Suprapubic skin (tissue), 4 donors: ENCODE data around the gene LMOD1. TPM values are rescaled to one million over a fixed set of nuclear protein-coding genes. Genes with fewer than 3 reads are reported as not detected.

Experiments
- DNase-seq, 2 donors: peaks; one replicate each; pipeline ENCODE4 v3.0.0-alpha.2; 2019; ENCODE audit warnings: low spot score in 2 of 2
- H3K27ac ChIP-seq: fragments of 200-600 bp; sonication (generic); one replicate; pipeline ENCODE4 v1.5.1; 2019
- H3K27me3 ChIP-seq: fragments of 200-600 bp; sonication (generic); one replicate; pipeline ENCODE4 v1.5.1; 2019
- H3K36me3 ChIP-seq: fragments of 200-600 bp; sonication (generic); one replicate; pipeline ENCODE4 v1.5.1; 2019
- H3K4me1 ChIP-seq: fragments of 200-600 bp; sonication (generic); one replicate; pipeline ENCODE4 v1.5.1; 2019
- H3K4me3 ChIP-seq: fragments of 200-600 bp; sonication (generic); one replicate; pipeline ENCODE4 v1.5.1; 2019; ENCODE audit warnings: mild to moderate bottlenecking
- H3K9me3 ChIP-seq: fragments of 200-600 bp; sonication (generic); one replicate; pipeline ENCODE4 v1.5.1; 2019
- EP300 ChIP-seq: sonication (generic); formaldehyde crosslinking; IDR thresholded peaks from one replicate; pipeline ENCODE4 v1.6.1; 2017; ENCODE audit warnings: antibody characterized with exemption
- POLR2A ChIP-seq, 2 donors: fragments of 450-650 bp; IDR thresholded peaks; one replicate each; pipeline ENCODE4 v1.6.1; 2017; ENCODE audit warnings: antibody characterized with exemption in 2 of 2, mild to moderate bottlenecking in 2 of 2, moderate library complexity in 2 of 2
- POLR2AphosphoS5 ChIP-seq, 3 donors: sonication (generic); formaldehyde crosslinking; IDR thresholded peaks; one replicate each; pipeline ENCODE4 v1.6.1; 2017; ENCODE audit warnings: antibody characterized with exemption in 3 of 3
- WGBS: methylation state at CpG from one replicate; pipeline ENCODE4 v1.1.5; 2018; 5-methylcytosine and 5-hydroxymethylcytosine counted together
- total RNA-seq, 4 donors: library from RNA; depleted of rRNA; stranded (reverse); fragments of >200 nt; gene quantifications; one replicate each; pipeline ENCODE4 v1.1.0, GENCODE V29; 2016
- TF ChIP-seq, protein P1 (sequence below), 2 donors: fragments of 200-600 bp in 1 of 2; fragments of 450-650 bp in 1 of 2; sonication (generic) in 1 of 2; IDR thresholded peaks; one replicate each; pipeline ENCODE4 v1.5.1; 2016 to 2019; ENCODE audit warnings: antibody characterized with exemption in 2 of 2, mild to moderate bottlenecking in 1 of 2, moderate library complexity in 1 of 2

Gene LMOD1
- total RNA-seq, 4 donors from 2014 or later = 13.0 to 29.9 (median 18.1) TPM

DNA sequence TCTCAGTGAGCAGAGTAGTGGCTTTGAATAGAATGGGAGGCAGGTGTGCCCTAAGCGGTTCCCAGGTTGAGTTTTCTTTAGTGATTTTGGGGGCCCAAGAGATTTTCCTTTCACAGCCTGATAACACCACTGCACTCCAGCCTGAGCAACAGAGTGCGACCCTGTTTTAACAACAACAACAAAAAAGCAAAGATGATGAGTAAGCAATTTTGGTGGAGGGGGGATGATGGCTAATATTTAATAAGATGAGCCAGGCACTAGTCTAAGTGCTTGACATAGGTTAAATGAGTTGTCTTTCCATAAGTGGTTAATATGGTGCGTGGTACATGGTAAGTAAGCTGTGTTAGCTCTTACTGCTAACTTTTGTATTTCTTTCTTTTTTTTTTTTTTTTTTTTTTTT lies 38.1 kb upstream of the LMOD1 start:
- H3K27me3 ChIP-seq = no peaks in the 10 kb centered on the region
- H3K36me3 ChIP-seq = peaks cover 7% of the 10 kb centered on the region
- no peak overlapping the region for H3K4me3 ChIP-seq
- H3K27ac ChIP-seq = no peak overlapping the region
- DNase-seq = no peak
- H3K9me3 ChIP-seq = no peaks in the 10 kb centered on the region
- TF ChIP-seq, protein P1, sequence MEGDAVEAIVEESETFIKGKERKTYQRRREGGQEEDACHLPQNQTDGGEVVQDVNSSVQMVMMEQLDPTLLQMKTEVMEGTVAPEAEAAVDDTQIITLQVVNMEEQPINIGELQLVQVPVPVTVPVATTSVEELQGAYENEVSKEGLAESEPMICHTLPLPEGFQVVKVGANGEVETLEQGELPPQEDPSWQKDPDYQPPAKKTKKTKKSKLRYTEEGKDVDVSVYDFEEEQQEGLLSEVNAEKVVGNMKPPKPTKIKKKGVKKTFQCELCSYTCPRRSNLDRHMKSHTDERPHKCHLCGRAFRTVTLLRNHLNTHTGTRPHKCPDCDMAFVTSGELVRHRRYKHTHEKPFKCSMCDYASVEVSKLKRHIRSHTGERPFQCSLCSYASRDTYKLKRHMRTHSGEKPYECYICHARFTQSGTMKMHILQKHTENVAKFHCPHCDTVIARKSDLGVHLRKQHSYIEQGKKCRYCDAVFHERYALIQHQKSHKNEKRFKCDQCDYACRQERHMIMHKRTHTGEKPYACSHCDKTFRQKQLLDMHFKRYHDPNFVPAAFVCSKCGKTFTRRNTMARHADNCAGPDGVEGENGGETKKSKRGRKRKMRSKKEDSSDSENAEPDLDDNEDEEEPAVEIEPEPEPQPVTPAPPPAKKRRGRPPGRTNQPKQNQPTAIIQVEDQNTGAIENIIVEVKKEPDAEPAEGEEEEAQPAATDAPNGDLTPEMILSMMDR (IDR thresholded peaks at IDR 0.05) = no peak
- TF ChIP-seq POLR2AphosphoS5 (IDR thresholded peaks at IDR 0.05) (no peak), POLR2A (IDR thresholded peaks at IDR 0.05) (no peak), EP300 (no peak)
- peaks cover 44% of the 10 kb centered on the region for H3K4me1 ChIP-seq
- 94% methylated on average over 3 of the region's 3 CpGs for WGBS

DNA sequence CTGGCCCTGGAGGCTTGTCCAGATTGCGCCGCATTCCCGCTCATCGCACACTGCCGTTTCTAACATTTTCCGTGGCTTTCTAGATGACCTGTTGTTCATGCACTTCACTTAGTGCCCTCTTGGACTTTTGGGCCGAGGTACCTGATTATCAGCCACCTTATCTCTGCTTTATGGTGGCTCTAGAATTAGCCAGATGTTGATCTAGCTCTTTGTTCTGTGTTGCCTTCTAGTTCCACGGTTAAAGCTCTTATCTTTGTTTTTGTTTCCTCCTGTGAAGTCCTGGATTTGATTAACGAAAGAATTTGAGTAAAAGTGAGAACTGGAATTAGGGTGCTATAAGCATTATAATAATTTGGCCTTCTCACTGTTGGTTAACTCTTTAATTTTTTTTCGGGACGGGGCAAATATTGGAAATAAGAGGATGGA lies 37.0 kb upstream of the LMOD1 start:
- H3K4me1 ChIP-seq = peaks cover 44% of the 10 kb centered on the region
- 5% methylated on average over 11 of the region's 11 CpGs for WGBS
- no peak for TF ChIP-seq POLR2A (IDR thresholded peaks at IDR 0.05)
- TF ChIP-seq EP300 = no peak

DNA sequence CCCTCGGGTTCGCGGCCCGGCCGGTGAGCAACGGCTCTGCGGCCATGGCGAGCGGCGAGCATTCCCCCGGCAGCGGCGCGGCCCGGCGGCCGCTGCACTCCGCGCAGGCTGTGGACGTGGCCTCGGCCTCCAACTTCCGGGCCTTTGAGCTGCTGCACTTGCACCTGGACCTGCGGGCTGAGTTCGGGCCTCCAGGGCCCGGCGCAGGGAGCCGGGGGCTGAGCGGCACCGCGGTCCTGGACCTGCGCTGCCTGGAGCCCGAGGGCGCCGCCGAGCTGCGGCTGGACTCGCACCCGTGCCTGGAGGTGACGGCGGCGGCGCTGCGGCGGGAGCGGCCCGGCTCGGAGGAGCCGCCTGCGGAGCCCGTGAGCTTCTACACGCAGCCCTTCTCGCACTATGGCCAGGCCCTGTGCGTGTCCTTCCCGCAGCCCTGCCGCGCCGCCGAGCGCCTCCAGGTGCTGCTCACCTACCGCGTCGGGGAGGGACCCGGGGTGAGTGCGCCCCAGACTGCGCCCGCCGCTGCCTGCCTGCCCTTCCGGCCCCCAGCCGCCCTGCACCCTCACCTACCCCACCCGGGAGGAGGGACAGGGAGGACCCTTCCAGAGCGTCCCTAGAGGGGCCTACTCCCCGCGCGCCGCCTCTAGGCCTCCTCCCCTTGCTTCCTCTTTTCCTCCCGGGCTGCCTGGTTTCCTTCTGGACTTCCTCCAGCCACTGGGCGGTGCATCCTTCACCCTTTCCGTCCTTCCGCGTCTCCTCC lies 36.5 kb upstream of the LMOD1 start, which contains the start of gene RNPEP:
RNPEP (plus strand) TSS at position 26 of the 757 bp plus-strand sequence; CDS start at position 45, 19 bp downstream.
- Histone ChIP-seq H3K9me3 (no peaks in the 10 kb centered on the region), H3K27me3 (no peaks in the 10 kb centered on the region), H3K36me3 (no peaks in the 10 kb centered on the region), H3K4me3 (peak within 1 kb of the TSS; percentile 94), H3K27ac (peak within 1 kb of the TSS; percentile 92), H3K4me1 (peaks cover 41% of the 10 kb centered on the region)
- DNase-seq = peak; percentile 88 to 90
- TF ChIP-seq, protein P1 (IDR thresholded peaks at IDR 0.05) = peak in 1 of 2 donors; percentile 4
- TF ChIP-seq POLR2AphosphoS5 (IDR thresholded peaks at IDR 0.05) (peak in 1 of 3 donors; percentile 50), POLR2A (IDR thresholded peaks at IDR 0.05) (peak in 1 of 2 donors; percentile 50), EP300 (no peak)
- 0% methylated on average over 9 of the region's 80 CpGs for WGBS

More for the DNA sequence above, 37.0 kb upstream of the LMOD1 start:
- no peaks in the 10 kb centered on the region for H3K27me3 ChIP-seq
- no peaks in the 10 kb centered on the region for H3K9me3 ChIP-seq
- no peaks in the 10 kb centered on the region for H3K36me3 ChIP-seq
- H3K27ac ChIP-seq = peak overlapping the region; percentile 92
- no peak for DNase-seq
- H3K4me3 ChIP-seq = peak overlapping the region; percentile 94

DNA sequence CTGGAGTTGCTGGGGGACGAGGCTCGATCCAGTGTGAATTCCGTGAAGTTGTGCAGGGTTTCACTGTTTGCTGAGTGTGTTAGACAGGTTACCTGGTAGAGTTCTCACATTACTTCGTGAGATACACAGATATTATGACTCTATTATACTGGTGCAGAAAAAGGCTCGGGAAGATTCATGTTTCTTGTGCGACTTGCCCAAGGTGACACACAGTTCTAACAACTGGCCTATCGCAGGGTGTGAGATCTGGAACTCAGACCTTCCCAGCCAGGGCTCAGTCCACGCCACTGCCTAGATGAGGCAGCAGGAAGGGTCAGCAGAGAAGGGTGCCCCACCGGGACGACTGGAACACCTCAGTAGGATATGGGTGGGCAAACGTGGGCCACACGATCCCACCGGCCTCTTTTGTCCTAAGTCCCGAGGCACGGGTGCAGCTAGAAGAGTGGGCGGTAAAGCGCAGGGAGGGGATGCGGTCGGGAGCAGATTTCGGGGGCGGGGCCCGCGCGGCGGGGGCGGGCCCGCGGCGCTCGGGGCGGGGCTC lies 35.8 kb upstream of the LMOD1 start:
- no peaks in the 10 kb centered on the region for H3K27me3 ChIP-seq
- H3K27ac ChIP-seq = peak overlapping the region; percentile 92
- peaks cover 34% of the 10 kb centered on the region for H3K4me1 ChIP-seq
- H3K36me3 ChIP-seq = no peaks in the 10 kb centered on the region
- WGBS = 19% methylated on average over 10 of the region's 31 CpGs
- no peaks in the 10 kb centered on the region for H3K9me3 ChIP-seq
- H3K4me3 ChIP-seq = peak overlapping the region; percentile 94
- DNase-seq = peak in 1 of 2 donors; percentile 83
- no peak for TF ChIP-seq POLR2AphosphoS5 (IDR thresholded peaks at IDR 0.05)
- no peak for TF ChIP-seq EP300
- TF ChIP-seq, protein P1 (IDR thresholded peaks at IDR 0.05) = no peak
- TF ChIP-seq POLR2A (IDR thresholded peaks at IDR 0.05) = no peak

DNA sequence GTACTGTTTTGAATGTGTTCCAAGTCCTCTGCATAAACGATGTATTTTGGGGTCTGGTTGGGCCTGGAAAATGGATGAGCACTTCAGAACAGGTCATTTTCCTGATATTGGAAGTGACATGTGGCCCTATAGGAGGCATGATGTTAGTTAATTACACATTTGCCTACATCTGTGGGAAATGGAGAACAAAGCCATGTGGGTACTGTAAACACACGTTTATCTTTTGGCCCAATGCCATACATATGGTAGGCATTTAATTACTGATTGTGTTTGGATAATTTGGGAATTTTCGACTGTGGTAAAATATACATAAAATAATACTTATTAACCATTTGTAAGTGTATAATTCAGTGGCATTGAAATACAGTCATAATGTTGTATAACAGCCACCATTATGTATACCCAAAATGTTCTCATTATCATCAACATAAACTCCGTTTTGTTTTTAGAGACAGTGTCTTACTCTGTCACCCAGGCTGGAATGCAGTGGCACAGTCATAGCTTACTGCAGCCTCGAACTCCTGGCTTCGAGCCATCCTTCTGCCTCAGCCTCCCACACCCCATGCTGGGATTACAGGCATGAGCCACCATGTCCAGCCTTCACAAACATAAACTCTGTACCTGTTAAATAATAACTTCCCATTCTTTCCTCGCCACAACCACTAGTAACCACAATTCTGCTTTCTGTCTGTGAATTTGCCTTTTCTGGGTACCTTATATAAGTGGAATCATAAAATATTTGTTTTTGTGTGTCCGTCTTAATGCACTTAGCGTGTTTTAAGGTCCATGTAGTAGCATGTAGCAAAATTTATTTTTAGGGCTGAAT lies 24.2 kb upstream of the LMOD1 start:
- Histone ChIP-seq H3K4me1 (no peaks in the 10 kb centered on the region), H3K36me3 (peaks cover 49% of the 10 kb centered on the region), H3K27ac (no peak overlapping the region), H3K9me3 (no peaks in the 10 kb centered on the region), H3K4me3 (no peak overlapping the region), H3K27me3 (no peaks in the 10 kb centered on the region)
- WGBS = 53% methylated on average over 9 of the region's 9 CpGs
- no peak for TF ChIP-seq POLR2AphosphoS5 (IDR thresholded peaks at IDR 0.05)
- TF ChIP-seq POLR2A (IDR thresholded peaks at IDR 0.05) = no peak
- TF ChIP-seq EP300 = no peak
- TF ChIP-seq, protein P1 (IDR thresholded peaks at IDR 0.05) = no peak
- DNase-seq = no peak
